CD14-positive monocyte (primary cell): ENCODE data around the gene CCT6A. TPM values are rescaled to one million over a fixed set of nuclear protein-coding genes. Genes with fewer than 3 reads are reported as not detected.
"Not testable (repeated sequence)": the region's sequence is repeated elsewhere in the genome, so short reads cannot be mapped to it uniquely, and the experiment has no call there.

ENCODE experiments used
- DNase-seq, 3 donors: peaks; one replicate each; pipeline ENCODE4 v3.0.0-alpha.2; 2011 to 2022
- H2AFZ ChIP-seq: 2 replicates; pipeline ENCODE4 v1.6.0; 2012; ENCODE audit warnings: mild to moderate bottlenecking, low read depth, low read length, inconsistent platforms; ENCODE audit not compliant: insufficient read depth, poor library complexity, severe bottlenecking
- H3K27ac ChIP-seq, 2 donors: 1 replicate in 1 of 2; 2 replicates in 1 of 2; pipeline ENCODE4 v1.5.1; 2012 to 2013; ENCODE audit warnings: low read length in 2 of 2, control low read depth in 1 of 2, inconsistent platforms in 1 of 2, low read depth in 1 of 2, mild to moderate bottlenecking in 1 of 2
- H3K27me3 ChIP-seq, 2 donors: one replicate each; pipeline versions ENCODE4 v1.6.0 to v1.6.1; 2011 to 2013; ENCODE audit warnings: low read length in 2 of 2; ENCODE audit not compliant: control insufficient read depth in 2 of 2, insufficient read depth in 2 of 2
- H3K36me3 ChIP-seq, 2 donors: replicated peaks in 1 of 2; 1 replicate in 1 of 2; 2 replicates in 1 of 2; pipeline versions ENCODE4 v1.5.1 to v1.6.1; 2012 to 2013; ENCODE audit warnings: low read length in 2 of 2, control low read depth in 1 of 2, inconsistent platforms in 1 of 2, mild to moderate bottlenecking in 1 of 2; ENCODE audit not compliant: insufficient read depth in 2 of 2, control insufficient read depth in 1 of 2
- H3K4me1 ChIP-seq, 2 donors: 1 replicate in 1 of 2; 2 replicates in 1 of 2; pipeline versions ENCODE4 v1.5.1 to v1.6.1; 2012 to 2013; ENCODE audit warnings: low read length in 2 of 2, control low read depth in 1 of 2, inconsistent platforms in 1 of 2, mild to moderate bottlenecking in 1 of 2, moderate library complexity in 1 of 2; ENCODE audit not compliant: insufficient read depth in 2 of 2, control insufficient read depth in 1 of 2
- H3K4me2 ChIP-seq: replicated peaks from 2 replicates; pipeline ENCODE3; 2012; ENCODE audit warnings: low read length, moderate library complexity, mild to moderate bottlenecking; ENCODE audit not compliant: poor library complexity, severe bottlenecking; ENCODE audit errors: extremely low read depth
- H3K4me3 ChIP-seq, 3 experiments: fragments of 200-600 bp in 1 of 3; sonication (generic) in 1 of 3; replicated peaks in 1 of 3; 1 replicate in 2 of 3; 2 replicates in 1 of 3; pipeline ENCODE4 v1.5.1; 2011 to 2013; ENCODE audit warnings: low read length in 3 of 3, mild to moderate bottlenecking in 3 of 3, control low read depth in 2 of 3, low read depth in 2 of 3, inconsistent platforms in 1 of 3, moderate library complexity in 1 of 3
- H3K79me2 ChIP-seq: 2 replicates; pipeline ENCODE4 v1.6.0; 2012; ENCODE audit warnings: mild to moderate bottlenecking, control low read depth, inconsistent platforms, low read length, moderate library complexity; ENCODE audit not compliant: insufficient read depth
- H3K9ac ChIP-seq: 2 replicates; pipeline ENCODE4 v1.6.0; 2017; ENCODE audit warnings: low read length, mild to moderate bottlenecking; ENCODE audit not compliant: insufficient read depth, poor library complexity, severe bottlenecking
- H3K9me3 ChIP-seq, 2 donors: replicated peaks in 1 of 2; 1 replicate in 1 of 2; 2 replicates in 1 of 2; pipeline versions ENCODE4 v1.5.1 to v1.6.1; 2012 to 2013; ENCODE audit warnings: low read length in 2 of 2, control low read depth in 1 of 2; ENCODE audit not compliant: control insufficient read depth in 1 of 2, insufficient read depth in 1 of 2
- H4K20me1 ChIP-seq: 2 replicates; pipeline ENCODE4 v1.6.0; 2012; ENCODE audit warnings: mild to moderate bottlenecking, low read length, control low read depth, moderate library complexity; ENCODE audit not compliant: insufficient read depth
- H3K27ac Mint-ChIP-seq, 7 donors: one replicate each; pipeline ENCODE4 v1.8.0; 2020; ENCODE audit warnings: mild to moderate bottlenecking in 7 of 7, mixed read lengths in 7 of 7, moderate library complexity in 6 of 7, inconsistent platforms in 2 of 7
- H3K27me3 Mint-ChIP-seq, 3 donors: one replicate each; pipeline ENCODE4 v1.8.0; 2021 to 2022; ENCODE audit warnings: low read depth in 3 of 3, mild to moderate bottlenecking in 3 of 3, mixed read lengths in 3 of 3, moderate library complexity in 3 of 3, inconsistent platforms in 1 of 3
- H3K36me3 Mint-ChIP-seq, 2 donors: one replicate each; pipeline ENCODE4 v1.8.0; 2020; ENCODE audit warnings: mixed read lengths in 2 of 2, inconsistent platforms in 1 of 2, mild to moderate bottlenecking in 1 of 2
- H3K4me1 Mint-ChIP-seq: one replicate; pipeline ENCODE4 v1.8.0; 2020; ENCODE audit warnings: mild to moderate bottlenecking, mixed read lengths
- H3K4me3 Mint-ChIP-seq, 2 donors: one replicate each; pipeline ENCODE4 v1.8.0; 2020; ENCODE audit warnings: mild to moderate bottlenecking in 2 of 2, mixed read lengths in 2 of 2, moderate library complexity in 1 of 2
- H3K9me3 Mint-ChIP-seq, 7 donors: one replicate each; pipeline ENCODE4 v1.8.0; 2020 to 2022; ENCODE audit warnings: mixed read lengths in 7 of 7, mild to moderate bottlenecking in 6 of 7, moderate library complexity in 6 of 7, inconsistent platforms in 2 of 7
- WGBS: methylation state at CpG from one replicate; pipeline ENCODE4 v1.1.5; 2013; ENCODE audit warnings: missing lambda C conversion rate; ENCODE audit not compliant: insufficient coverage; 5-methylcytosine and 5-hydroxymethylcytosine counted together
- intact Hi-C, 2 donors: fragments of 100-400 bp; cut with micrococcal nuclease; formaldehyde crosslinking; loops; one replicate each; pipeline versions ENCODE4 v1.15.0 to v1.15.1; 2023
- polyA plus RNA-seq, 3 donors: library from polyadenylated mRNA; depleted of rRNA in 1 of 3; unstranded in 2 of 3; stranded (reverse) in 1 of 3; fragments of 300-500 nt in 2 of 3; fragments of >200 nt in 1 of 3; fragmentation: Illumina TruSeq in 2 of 3; gene quantifications; 1 replicate in 2 of 3; 2 replicates in 1 of 3; pipeline ENCODE4 v1.2.3, GENCODE V29; 2012 to 2021
- TF ChIP-seq, protein P1 (sequence below): fragments of 200-600 bp; IDR thresholded peaks from one replicate; pipeline ENCODE4 v1.8.0; 2022; ENCODE audit warnings: antibody characterized with exemption, mild to moderate bottlenecking

The CCT6A gene
- polyA plus RNA-seq, 3 donors, result 62.3 to 81.4 (median 63.3) TPM

DNA sequence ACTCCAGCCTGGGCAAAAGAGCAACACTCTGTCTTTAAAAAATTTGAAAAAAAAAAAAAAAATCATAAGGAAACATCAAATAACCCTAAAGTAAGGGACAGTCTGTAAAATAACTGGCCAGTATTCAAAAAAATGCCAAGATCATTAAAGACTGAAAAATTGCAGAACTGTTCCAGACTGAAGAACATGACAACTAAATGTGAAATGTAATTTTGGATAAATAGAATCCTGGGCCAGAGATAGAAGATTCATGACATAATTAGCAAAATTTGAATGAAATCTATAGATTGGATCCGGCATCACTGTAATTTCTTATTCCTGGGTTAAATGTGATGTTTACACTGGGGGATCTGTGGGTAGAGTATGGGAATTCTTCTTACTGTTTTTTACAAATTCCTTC lies 3.3 kb upstream of the CCT6A start:
- Histone ChIP-seq H2AFZ (no peak overlapping the region), H3K4me3 (no peak overlapping the region), H4K20me1 (no peaks in the 10 kb centered on the region), H3K4me1 (peaks cover 19 to 24% of the 10 kb centered on the region in 2 donors), H3K9ac (no peak overlapping the region), H3K27me3 (no peaks in the 10 kb centered on the region), H3K27ac (no peak overlapping the region), H3K4me2 (no peak overlapping the region), H3K79me2 (peaks cover 33% of the 10 kb centered on the region), H3K9me3 (no peaks in the 10 kb centered on the region), H3K36me3 (peaks cover 3 to 5% of the 10 kb centered on the region in 2 donors)
- intact Hi-C loops, result no loop called here
- peaks cover 23% of the 10 kb centered on the region for H3K4me1 Mint-ChIP-seq
- H3K4me3 Mint-ChIP-seq, result no peak overlapping the region
- H3K27me3 Mint-ChIP-seq, result peaks cover 0 to 2% (median 0%) of the 10 kb centered on the region in 3 donors
- H3K36me3 Mint-ChIP-seq, result peaks cover 5 to 7% of the 10 kb centered on the region in 2 donors
- TF ChIP-seq, protein P1, sequence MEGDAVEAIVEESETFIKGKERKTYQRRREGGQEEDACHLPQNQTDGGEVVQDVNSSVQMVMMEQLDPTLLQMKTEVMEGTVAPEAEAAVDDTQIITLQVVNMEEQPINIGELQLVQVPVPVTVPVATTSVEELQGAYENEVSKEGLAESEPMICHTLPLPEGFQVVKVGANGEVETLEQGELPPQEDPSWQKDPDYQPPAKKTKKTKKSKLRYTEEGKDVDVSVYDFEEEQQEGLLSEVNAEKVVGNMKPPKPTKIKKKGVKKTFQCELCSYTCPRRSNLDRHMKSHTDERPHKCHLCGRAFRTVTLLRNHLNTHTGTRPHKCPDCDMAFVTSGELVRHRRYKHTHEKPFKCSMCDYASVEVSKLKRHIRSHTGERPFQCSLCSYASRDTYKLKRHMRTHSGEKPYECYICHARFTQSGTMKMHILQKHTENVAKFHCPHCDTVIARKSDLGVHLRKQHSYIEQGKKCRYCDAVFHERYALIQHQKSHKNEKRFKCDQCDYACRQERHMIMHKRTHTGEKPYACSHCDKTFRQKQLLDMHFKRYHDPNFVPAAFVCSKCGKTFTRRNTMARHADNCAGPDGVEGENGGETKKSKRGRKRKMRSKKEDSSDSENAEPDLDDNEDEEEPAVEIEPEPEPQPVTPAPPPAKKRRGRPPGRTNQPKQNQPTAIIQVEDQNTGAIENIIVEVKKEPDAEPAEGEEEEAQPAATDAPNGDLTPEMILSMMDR, result no peak
- H3K9me3 Mint-ChIP-seq, result no peaks in the 10 kb centered on the region
- WGBS, result no CpG with 5 or more reads among the region's 1 CpG
- DNase-seq, result no peak
- peak overlapping the region in 2 of 7 donors; percentile 18 to 66 for H3K27ac Mint-ChIP-seq

GRCh38 chr7:56048763-56049162 lies 2.8 kb upstream of the CCT6A start:
- Mint-ChIP-seq H3K36me3 (peaks cover 10 to 12% of the 10 kb centered on the region in 2 donors), H3K4me1 (peaks cover 25% of the 10 kb centered on the region), H3K27ac (peak overlapping the region in 3 of 7 donors; percentile 24 to 74 (median 30))
- H3K9me3 ChIP-seq, H3K4me3 Mint-ChIP-seq, intact Hi-C loops, H3K27me3 ChIP-seq, H3K27ac ChIP-seq, H3K4me3 ChIP-seq, H3K4me2 ChIP-seq, H3K9me3 Mint-ChIP-seq, DNase-seq, H2AFZ ChIP-seq, H4K20me1 ChIP-seq, H3K9ac ChIP-seq, H3K27me3 Mint-ChIP-seq: not testable (repeated sequence)
- peaks cover 38% of the 10 kb centered on the region for H3K79me2 ChIP-seq
- peaks cover 6 to 11% of the 10 kb centered on the region in 2 donors for H3K36me3 ChIP-seq
- H3K4me1 ChIP-seq, result peaks cover 19 to 24% of the 10 kb centered on the region in 2 donors
- 100% methylated on average over 2 of the region's 8 CpGs for WGBS
